ENCODE data around the gene MTUS2. TPM values are rescaled to one million over a fixed set of nuclear protein-coding genes. Genes with fewer than 3 reads are reported as not detected.

MTUS2 gene
- total and polyA plus RNA-seq, 10 of the 15 experiments (the other 5 are each of a cell fraction or from before 2014, with no cell fraction given), result under 0.01 to 0.05 (median 0.02) TPM; not detected in 6

- TF ChIP-seq DPF2 (IDR thresholded peaks at IDR 0.05) (no peak), WRNIP1 (IDR thresholded peaks at IDR 0.05; ENCODE audit: borderline replicate concordance, low read depth, low read length) (no peak), BRCA1 (IDR thresholded peaks at IDR 0.05; ENCODE audit: low read depth, low read length) (no peak), MYB (IDR thresholded peaks at IDR 0.05; ENCODE audit: borderline replicate concordance, low read depth, low read length) (no peak), PAX8 (IDR thresholded peaks at IDR 0.05) (no peak), HDAC2 (IDR thresholded peaks at IDR 0.05) (no peak), ZZZ3 (IDR thresholded peaks at IDR 0.05; ENCODE audit: control insufficient read depth, insufficient read length, low read depth) (no peak)
- no peaks in the 10 kb centered on the region; the same call in 2 of the 3 replicates for H3K9me3 ChIP-seq (replicated peaks; ENCODE audit: control insufficient read depth, insufficient read depth, low read length)
- DNase-seq (ENCODE audit: low read depth, low spot score) (no peak), FAIRE-seq (no peak), ATAC-seq (no peak)
- no peak overlapping the region for H3K4me3 ChIP-seq
- no peak overlapping the region for H3K4me2 ChIP-seq (ENCODE audit: control insufficient read depth, insufficient read depth)
- no peaks in the 10 kb centered on the region for H3K4me1 ChIP-seq (ENCODE audit: control insufficient read depth, insufficient read depth, low read length)
- CTCF ChIA-PET, result no interaction called here
- WGBS (ENCODE audit: insufficient coverage, insufficient replicate concordance, low lambda C conversion rate, missing lambda C conversion rate), result 4% methylated on average over 2 of the region's 2 CpGs
- intact Hi-C loops (cut with micrococcal nuclease; ENCODE audit: unreplicated experiment) (no loop called here), in situ Hi-C loops (cut with MboI) (no loop called here)
- no peaks in the 10 kb centered on the region for H4K20me1 ChIP-seq (ENCODE audit: control insufficient read depth, insufficient read depth)
- no peak overlapping the region for H3K9ac ChIP-seq (ENCODE audit: control insufficient read depth, insufficient read depth, low read length)
- SMC1A ChIA-PET (ENCODE audit: uncharacterized antibody, unreplicated experiment), result no interaction called here
- H3K27ac ChIP-seq (ENCODE audit: control insufficient read depth, insufficient read depth), result no peak overlapping the region
- RAD21 ChIA-PET (ENCODE audit: unreplicated experiment), result no interaction called here
- H3K79me2 ChIP-seq (ENCODE audit: control insufficient read depth, insufficient read depth, low read length), result no peaks in the 10 kb centered on the region
- no peaks in the 10 kb centered on the region for H3K36me3 ChIP-seq (ENCODE audit: control insufficient read depth in 2 of 2, insufficient read depth in 2 of 2, low read length in 1 of 2)
- BruUV-seq (replicated peaks), result no TSS peak
- H3K27me3 ChIP-seq (replicated peaks in 1 of 2; ENCODE audit: control insufficient read depth in 2 of 2, insufficient read depth in 2 of 2, low read length in 1 of 2), result no peaks in the 10 kb centered on the region
- POLR2A ChIA-PET, result no interaction called here
- no peak overlapping the region for H2AFZ ChIP-seq (ENCODE audit: control insufficient read depth, low read depth, low read length)
Measured at GRCh38 chr13:29059800-29060199, 239.7 kb downstream of the MTUS2 start.

GRCh38 chr13:29065142-29065541, 245.0 kb downstream of the MTUS2 start:
- intact Hi-C loops (cut with micrococcal nuclease; ENCODE audit: unreplicated experiment), result no loop called here
- no peaks in the 10 kb centered on the region for H3K79me2 ChIP-seq (ENCODE audit: control insufficient read depth, insufficient read depth, low read length)
- 6% methylated on average over 3 of the region's 3 CpGs for WGBS (ENCODE audit: insufficient coverage, insufficient replicate concordance, low lambda C conversion rate, missing lambda C conversion rate)
- H3K9ac ChIP-seq (ENCODE audit: control insufficient read depth, insufficient read depth, low read length), result no peak overlapping the region
- H3K4me2 ChIP-seq (ENCODE audit: control insufficient read depth, insufficient read depth), result no peak overlapping the region
- no TSS peak for BruUV-seq (replicated peaks)
- SMC1A ChIA-PET (ENCODE audit: uncharacterized antibody, unreplicated experiment), result no interaction called here
- ATAC-seq (no peak), DNase-seq (ENCODE audit: low read depth, low spot score) (peak; percentile 27), FAIRE-seq (peak; percentile 31)
- in situ Hi-C loops (cut with MboI), result no loop called here
- H3K27ac ChIP-seq (ENCODE audit: control insufficient read depth, insufficient read depth), result no peak overlapping the region
- POLR2A ChIA-PET, result no interaction called here
- H3K36me3 ChIP-seq (ENCODE audit: control insufficient read depth in 2 of 2, insufficient read depth in 2 of 2, low read length in 1 of 2), result no peaks in the 10 kb centered on the region
- TF ChIP-seq RUNX3 (IDR thresholded peaks at IDR 0.05; ENCODE audit: low read length), result 0 out of 2 replicates have a peak, but pooled peaks have one; percentile 23
- no peak for TF ChIP-seq BCL11A (IDR thresholded peaks at IDR 0.05; ENCODE audit: low read depth, low read length)
- TF ChIP-seq NR2F1 (conservative IDR thresholded peaks at IDR 0.05), result no peak
- H3K4me3 ChIP-seq, result no peak overlapping the region
- H3K27me3 ChIP-seq (replicated peaks in 1 of 2; ENCODE audit: control insufficient read depth in 2 of 2, insufficient read depth in 2 of 2, low read length in 1 of 2), result no peaks in the 10 kb centered on the region
- H2AFZ ChIP-seq (ENCODE audit: control insufficient read depth, low read depth, low read length), result no peak overlapping the region
- H4K20me1 ChIP-seq (ENCODE audit: control insufficient read depth, insufficient read depth), result no peaks in the 10 kb centered on the region
- RAD21 ChIA-PET (ENCODE audit: unreplicated experiment), result no interaction called here
- CTCF ChIA-PET, result interaction anchor here (1.2 kb wide), 1 partner anchor 15 kb away, joined by 3 read pairs; no protein-coding TSS in a partner anchor
- H3K4me1 ChIP-seq (ENCODE audit: control insufficient read depth, insufficient read depth, low read length), result no peaks in the 10 kb centered on the region
- no peaks in the 10 kb centered on the region; the same call in 2 of the 3 replicates for H3K9me3 ChIP-seq (replicated peaks; ENCODE audit: control insufficient read depth, insufficient read depth, low read length)
